Dermis microvascular lymphatic vessel endothelial cell (primary cell): ENCODE measurements around the gene C2orf15. TPM values are rescaled to one million over a fixed set of nuclear protein-coding genes. Genes with fewer than 3 reads are reported as not detected.
"Not testable (repeated sequence)": the region's sequence is repeated elsewhere in the genome, so short reads cannot be mapped to it uniquely, and the experiment has no call there.

Source experiments
- DNase-seq, 2 donors: peaks; one replicate each; pipeline versions ENCODE4 v3.0.0 to v3.0.0-alpha.2; 2010; ENCODE audit warnings: low read depth in 2 of 2
- total RNA-seq: library from RNA; depleted of rRNA; stranded (reverse); fragments of >200 nt; gene quantifications from 2 replicates; pipeline ENCODE4 v1.2.1, GENCODE V29; 2014

C2orf15 gene, protein sequence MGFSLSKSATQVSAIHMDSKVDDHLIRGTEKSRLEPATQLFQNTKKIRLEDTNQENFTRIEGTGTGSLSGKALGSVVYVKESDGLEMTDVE
- 0.13 TPM in 2 replicates for total RNA-seq

- peak; percentile 55 to 83 for DNase-seq
Observed at GRCh38 chr2:99141110-99142108, at the start of gene C2orf15. Gene C2orf15, plus strand, starts transcription at chr2:99141707. Its CDS starts 8,852 bp downstream, at chr2:99150559.

- no peak for DNase-seq
Observed at GRCh38 chr2:99096728-99097127, 44.8 kb upstream of the C2orf15 start.

GRCh38 chr2:99101697-99102096, 39.8 kb upstream of the C2orf15 start:
- DNase-seq: no peak

- DNase-seq: no peak
Observed at GRCh38 chr2:99104006-99104405, 37.5 kb upstream of the C2orf15 start.

DNA sequence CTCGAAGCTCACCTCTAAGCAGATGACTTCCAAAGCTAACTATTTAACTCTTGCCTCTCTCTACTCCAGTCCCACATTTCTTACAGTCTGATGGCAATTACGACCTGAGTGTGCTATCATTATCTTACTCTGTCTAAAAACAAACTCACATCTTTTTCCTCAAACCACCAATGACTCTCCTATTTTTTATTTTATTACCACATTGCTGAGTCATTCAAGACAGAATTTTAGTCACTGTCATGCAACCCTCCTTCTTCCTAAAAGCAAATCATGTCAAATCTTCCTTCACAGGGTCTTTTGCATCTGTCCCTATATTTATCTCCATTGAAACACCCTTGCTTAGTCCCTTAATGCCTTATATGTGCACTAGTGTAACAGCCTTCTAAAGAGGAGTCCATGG, 34.6 kb upstream of the C2orf15 start:
- DNase-seq: no peak

DNA sequence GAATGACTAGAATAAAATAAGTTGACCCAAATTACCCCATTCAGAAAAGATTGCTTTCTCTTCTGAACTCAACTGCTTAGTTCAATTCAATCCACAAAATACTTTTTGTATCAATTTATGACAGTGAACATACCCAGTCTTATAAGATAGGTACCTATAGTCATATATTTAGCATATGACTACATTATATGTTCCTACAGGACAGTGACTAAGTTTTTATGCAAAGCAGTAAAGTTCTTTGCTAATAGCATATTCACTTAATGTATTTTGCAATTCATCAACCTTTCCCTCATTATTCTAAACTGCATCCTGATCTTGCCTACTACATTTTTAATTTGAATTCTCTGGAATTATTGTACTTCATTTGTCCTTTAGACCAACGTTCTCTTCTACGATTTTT, 30.3 kb upstream of the C2orf15 start:
- DNase-seq: no peak

- no peak for DNase-seq
Observed at GRCh38 chr2:99111945-99112344, 29.6 kb upstream of the C2orf15 start.

- no peak for DNase-seq
Observed at GRCh38 chr2:99112617-99113016, 28.9 kb upstream of the C2orf15 start.

DNA sequence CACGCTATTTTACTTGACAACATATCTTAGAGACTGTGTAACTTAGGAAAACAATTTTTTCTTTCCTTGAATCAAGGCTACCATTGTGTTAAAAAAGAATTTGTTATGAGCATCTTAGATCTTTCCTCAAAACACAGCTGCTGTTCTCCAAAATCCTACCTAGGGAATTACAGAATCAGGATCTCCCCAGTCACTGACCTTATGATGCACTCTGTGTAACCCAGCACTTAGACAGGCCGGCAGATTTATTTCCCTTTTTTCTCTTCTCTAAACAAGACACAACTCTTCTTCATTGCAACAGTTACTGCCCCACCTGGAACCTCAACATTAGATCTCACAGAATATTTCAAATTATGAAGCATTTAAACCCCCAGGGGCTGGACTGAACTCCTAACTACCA, 13.5 kb upstream of the C2orf15 start:
- DNase-seq: no peak

DNA sequence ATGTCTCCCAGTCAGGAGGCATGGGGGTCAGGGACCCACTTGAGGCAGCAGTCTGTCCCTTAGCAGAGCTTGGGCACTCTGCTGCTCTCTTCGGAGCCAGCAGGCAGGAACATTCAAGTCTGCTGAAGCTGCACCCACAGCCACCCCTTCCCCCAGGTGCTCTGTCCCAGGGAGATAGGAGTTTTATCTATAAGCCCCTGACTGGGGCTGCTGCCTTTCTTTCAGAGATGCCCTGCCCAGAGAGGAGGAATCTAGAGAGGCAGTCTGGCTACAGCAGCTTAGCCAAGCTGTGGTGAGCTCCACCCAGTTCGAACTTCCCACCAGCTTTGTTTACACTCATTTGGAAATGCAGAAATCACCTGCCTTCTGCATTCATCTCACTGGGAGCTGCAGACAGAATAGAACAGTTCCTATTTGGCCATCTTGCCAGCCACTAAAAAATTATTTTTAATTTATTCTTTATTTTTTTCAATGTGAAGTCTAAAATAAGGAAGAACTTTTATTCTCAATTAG, 6.4 kb upstream of the C2orf15 start:
- DNase-seq: not testable (repeated sequence)

DNA sequence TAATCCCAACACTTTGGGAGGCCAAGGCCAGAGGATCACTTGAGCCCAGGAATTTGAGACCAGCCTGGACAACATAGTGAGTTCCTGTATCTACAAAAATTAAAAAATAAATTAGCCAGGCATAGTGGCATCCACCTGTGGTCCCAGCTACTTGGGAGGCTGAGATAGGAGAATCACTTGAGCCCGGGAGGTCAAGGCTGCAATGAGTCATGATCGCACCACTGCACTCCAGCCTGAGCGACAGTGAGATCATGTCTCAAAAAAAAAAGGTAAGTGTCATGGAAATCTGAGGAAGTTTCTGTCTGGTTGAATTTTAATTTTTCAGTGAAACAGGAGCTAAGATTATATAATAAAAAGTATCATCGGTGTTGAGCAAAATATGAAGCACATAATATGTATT, 2.5 kb upstream of the C2orf15 start:
- no peak for DNase-seq

DNA sequence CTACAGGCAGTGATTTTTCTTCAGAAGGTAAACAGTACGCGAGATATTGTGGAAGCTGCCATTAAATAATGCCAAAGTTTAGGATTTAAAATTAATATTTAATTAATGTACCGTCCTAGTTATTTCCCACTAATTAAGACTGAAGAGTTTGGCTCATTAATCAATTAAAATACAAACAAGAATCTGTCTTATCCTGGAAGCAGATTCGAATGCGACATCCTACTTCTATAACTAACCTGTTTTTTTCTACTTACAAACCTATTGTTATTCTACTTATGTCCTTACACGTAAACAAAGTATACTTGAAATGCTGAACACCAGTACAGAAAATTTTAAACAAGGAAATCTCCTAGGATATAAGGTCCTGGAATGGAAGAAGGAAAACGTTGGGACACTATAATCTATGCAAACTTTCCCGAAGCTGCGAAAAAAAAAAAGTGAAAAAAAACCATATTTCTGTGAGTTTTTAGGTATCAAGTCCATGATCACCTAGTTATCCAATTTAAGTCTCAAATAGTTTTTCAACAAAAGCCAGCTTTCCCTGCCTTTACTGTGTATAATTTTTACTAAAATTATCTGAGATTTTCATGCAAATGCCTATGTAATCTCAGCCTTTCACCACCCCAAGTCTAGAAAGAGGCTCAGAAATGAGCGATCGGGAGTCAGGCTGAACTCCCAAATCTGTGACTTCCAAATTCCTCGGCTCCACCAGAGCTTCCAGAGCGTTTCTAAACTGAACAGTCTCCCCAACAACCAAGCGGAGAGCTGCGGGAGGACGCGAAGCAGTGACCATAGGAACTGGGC, 1.2 kb upstream of the C2orf15 start:
- no peak for DNase-seq

GRCh38 chr2:99140860-99141109, 722 bp upstream of the C2orf15 start:
- peak in 1 of 2 donors; percentile 20 for DNase-seq

DNA sequence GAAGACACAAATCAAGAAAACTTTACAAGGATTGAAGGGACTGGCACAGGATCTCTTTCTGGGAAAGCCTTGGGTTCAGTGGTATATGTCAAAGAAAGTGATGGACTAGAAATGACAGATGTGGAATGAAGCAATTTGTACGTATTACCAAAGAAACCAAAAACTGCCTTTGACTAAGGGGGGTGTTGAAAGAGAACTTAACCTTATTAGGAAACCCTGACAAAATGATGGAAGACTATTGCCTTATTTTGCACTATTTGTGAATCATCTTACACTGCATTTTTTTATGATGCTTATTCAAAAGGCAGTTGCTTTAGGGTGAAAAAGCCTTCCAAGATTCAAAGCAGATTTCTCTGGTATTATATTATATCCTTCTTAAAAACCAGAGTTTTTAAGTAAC, 9.2 kb downstream of the C2orf15 start:
- DNase-seq: no peak

DNA sequence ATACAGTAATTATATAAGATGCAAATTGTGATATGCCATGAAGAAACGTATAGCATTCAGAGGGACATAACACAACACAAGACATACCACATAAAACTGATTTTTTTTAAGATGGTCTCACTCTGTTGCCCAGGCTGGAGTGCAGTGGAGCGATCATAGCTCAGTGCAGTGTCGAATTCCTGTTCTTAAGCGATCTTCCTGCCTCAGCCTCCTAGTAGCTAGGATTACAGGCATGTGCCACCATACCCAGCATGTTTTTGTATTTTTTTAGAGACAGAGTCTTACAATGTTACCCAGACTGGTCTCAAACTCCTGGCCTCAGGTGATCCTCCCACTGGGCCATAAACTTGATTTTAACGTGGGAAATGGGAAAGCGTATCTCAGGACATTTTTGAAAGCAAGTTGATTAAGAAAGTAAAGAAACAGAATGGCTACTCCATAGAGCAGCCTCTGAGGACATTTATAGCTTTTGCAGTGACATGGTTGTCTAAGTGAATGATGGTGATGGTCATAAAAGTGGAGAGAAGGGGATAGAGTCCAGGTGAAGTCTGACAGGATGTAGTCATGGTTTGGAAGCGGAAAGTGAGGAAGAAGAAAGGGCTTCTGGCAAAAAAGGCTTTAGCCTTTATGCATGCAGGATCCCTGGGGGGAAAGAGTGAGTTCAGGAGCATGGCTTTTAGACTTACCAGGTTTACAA, 10.8 kb downstream of the C2orf15 start:
- no peak for DNase-seq

- DNase-seq: peak; percentile 5 to 7
Observed at GRCh38 chr2:99153921-99154604, 12.6 kb downstream of the C2orf15 start.

DNA sequence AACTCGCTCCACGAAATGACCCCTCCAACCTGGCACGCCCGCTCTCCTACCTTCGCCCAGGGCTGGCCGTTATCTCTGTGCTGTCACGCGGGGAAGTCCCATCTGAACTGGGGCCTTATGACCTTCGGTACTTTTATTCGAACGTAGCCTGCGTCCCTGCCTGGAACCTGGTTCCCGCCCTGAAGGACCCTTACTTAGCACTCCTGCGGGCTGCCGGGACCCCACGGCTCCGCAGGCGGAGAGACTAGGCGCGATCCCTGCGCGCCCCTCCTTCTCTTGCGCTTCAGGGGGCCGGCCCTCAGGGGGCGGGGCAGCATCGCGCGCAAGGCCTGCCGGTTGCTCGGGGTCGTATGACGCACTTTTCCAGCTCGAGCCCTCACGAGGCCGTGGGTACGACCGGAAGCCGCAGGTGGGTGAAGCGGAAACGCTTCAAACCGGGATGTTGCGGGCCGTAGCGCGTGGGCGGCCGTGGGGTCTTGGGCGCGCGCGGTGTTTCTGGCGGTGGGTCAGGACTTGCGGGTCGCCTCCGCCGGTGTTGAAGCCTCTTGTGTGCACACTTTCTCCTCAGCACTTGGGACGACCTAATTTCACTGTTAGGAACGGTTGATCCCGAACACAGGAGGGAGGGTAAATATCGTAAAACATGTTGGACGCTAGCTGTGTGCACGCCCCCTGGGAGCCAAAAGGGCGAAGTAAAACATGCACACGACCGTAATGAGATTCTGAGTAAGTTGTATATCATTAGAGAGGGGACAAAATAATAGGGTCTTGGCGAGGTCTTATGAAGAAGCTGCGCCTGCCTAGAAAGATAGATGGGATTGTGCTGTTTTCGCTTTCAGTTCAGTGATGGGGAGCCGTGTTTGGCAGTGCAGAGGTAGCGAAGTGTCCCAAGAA, 13.4 kb downstream of the C2orf15 start, which contains the start of the genes LIPT1 and TSGA10:
LIPT1 (plus strand) TSS at position 325 of the 894 bp plus-strand sequence. CDS start 6,991 bp downstream, outside the sequence.
TSGA10 (minus strand) TSS at position 300 of the 894 bp plus-strand sequence. CDS start 45,503 bp downstream, outside the sequence.
- DNase-seq: peak; percentile 88 to 90

DNA sequence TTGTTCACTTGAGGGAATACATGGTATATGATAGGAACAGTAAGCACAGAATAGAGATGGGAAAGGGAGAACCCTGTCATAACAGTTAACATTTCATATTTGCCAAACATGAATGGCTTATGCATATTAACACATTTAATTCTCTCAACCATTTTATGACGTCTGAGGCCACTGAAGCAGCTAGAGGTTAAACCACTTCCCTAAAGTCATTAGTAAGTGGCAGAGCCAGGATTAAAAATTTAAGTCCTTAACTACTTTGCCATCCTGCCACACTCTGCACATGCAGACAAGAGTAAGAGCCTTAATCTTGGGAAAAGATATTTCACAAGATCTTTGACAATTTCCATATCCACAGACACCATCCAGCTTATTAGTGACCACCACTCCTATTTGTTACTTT, 15.4 kb downstream of the C2orf15 start:
- no peak for DNase-seq

- no peak for DNase-seq
Observed at GRCh38 chr2:99158599-99158998, 17.1 kb downstream of the C2orf15 start.

GRCh38 chr2:99159594-99159993, 18.1 kb downstream of the C2orf15 start:
- DNase-seq: no peak
